ENCODE measurements around the gene CARNS1. TPM values are rescaled to one million over a fixed set of nuclear protein-coding genes. Genes with fewer than 3 reads are reported as not detected.

CARNS1 gene
- total RNA-seq, 1 experiment from 2014 or later: not detected

GRCh38 chr11:67389477-67389876 is 26.0 kb upstream of the CARNS1 start:
- peaks cover 40% of the 10 kb centered on the region for H3K36me3 Mint-ChIP-seq (ENCODE audit: insufficient read depth, unreplicated experiment)
- peaks cover 44% of the 10 kb centered on the region for H3K4me1 Mint-ChIP-seq (ENCODE audit: low read depth, unreplicated experiment)
- H3K9me3 Mint-ChIP-seq (ENCODE audit: low read depth, unreplicated experiment): no peaks in the 10 kb centered on the region
- H3K4me3 Mint-ChIP-seq (ENCODE audit: low read depth, unreplicated experiment): peak overlapping the region; percentile 30
- TF ChIP-seq, protein P1, sequence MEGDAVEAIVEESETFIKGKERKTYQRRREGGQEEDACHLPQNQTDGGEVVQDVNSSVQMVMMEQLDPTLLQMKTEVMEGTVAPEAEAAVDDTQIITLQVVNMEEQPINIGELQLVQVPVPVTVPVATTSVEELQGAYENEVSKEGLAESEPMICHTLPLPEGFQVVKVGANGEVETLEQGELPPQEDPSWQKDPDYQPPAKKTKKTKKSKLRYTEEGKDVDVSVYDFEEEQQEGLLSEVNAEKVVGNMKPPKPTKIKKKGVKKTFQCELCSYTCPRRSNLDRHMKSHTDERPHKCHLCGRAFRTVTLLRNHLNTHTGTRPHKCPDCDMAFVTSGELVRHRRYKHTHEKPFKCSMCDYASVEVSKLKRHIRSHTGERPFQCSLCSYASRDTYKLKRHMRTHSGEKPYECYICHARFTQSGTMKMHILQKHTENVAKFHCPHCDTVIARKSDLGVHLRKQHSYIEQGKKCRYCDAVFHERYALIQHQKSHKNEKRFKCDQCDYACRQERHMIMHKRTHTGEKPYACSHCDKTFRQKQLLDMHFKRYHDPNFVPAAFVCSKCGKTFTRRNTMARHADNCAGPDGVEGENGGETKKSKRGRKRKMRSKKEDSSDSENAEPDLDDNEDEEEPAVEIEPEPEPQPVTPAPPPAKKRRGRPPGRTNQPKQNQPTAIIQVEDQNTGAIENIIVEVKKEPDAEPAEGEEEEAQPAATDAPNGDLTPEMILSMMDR (IDR thresholded peaks at IDR 0.05; ENCODE audit: unreplicated experiment): peak; percentile 56
- CTCF ChIA-PET: interaction anchor here (0.7 to 1.8 kb wide), 4 partner anchors 9 to 128 kb away, joined by 3 to 4 read pairs (median 4); partner anchors contain the start of gene PPP1CA
- peak overlapping the region; percentile 25 for H3K27ac Mint-ChIP-seq (ENCODE audit: unreplicated experiment)
- no peaks in the 10 kb centered on the region for H3K27me3 Mint-ChIP-seq (ENCODE audit: unreplicated experiment)
- peak; percentile 81 for DNase-seq
- intact Hi-C loops (cut with micrococcal nuclease; ENCODE audit: unreplicated experiment): loop anchor here (10.0 kb wide), 1 partner anchor 125 kb away; the partner anchor contains the start of gene GRK2
- BruUV-seq (replicated peaks): no TSS peak

DNA sequence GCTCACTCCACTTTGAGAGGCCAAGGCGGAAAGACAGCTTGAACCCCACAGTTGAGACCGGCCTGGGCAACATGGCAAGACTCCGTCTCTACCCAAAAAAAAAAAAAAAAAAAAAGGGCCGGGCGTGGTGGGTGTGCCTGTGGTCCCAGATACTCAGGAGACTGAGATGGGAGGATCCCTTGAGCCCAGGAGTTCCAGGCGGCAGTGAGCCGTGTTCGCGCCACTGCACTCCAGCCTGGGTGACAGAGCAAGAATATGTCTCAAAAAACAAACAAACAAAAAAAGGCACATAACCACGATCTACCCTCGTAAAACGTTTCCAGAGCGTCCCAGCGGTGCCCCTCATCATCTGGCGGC is 24.6 kb upstream of the CARNS1 start:
- peak overlapping the region; percentile 91 for H3K4me3 Mint-ChIP-seq (ENCODE audit: low read depth, unreplicated experiment)
- peaks cover 32% of the 10 kb centered on the region for H3K4me1 Mint-ChIP-seq (ENCODE audit: low read depth, unreplicated experiment)
- no TSS peak for BruUV-seq (replicated peaks)
- H3K27me3 Mint-ChIP-seq (ENCODE audit: unreplicated experiment): no peaks in the 10 kb centered on the region
- DNase-seq: no peak
- TF ChIP-seq, protein P1 (IDR thresholded peaks at IDR 0.05; ENCODE audit: unreplicated experiment): no peak
- CTCF ChIA-PET: interaction anchor here (0.6 to 1.7 kb wide), 4 partner anchors 10 to 219 kb away, joined by 3 to 9 read pairs (median 6); partner anchors contain the start of genes PITPNM1, POLD4 and PPP1CA
- intact Hi-C loops (cut with micrococcal nuclease; ENCODE audit: unreplicated experiment): loop anchor here (5.0 kb wide), 1 partner anchor 39 kb away; the partner anchor contains the start of gene POLD4
- peaks cover 51% of the 10 kb centered on the region for H3K36me3 Mint-ChIP-seq (ENCODE audit: insufficient read depth, unreplicated experiment)
- H3K9me3 Mint-ChIP-seq (ENCODE audit: low read depth, unreplicated experiment): no peaks in the 10 kb centered on the region
- peak overlapping the region; percentile 73 for H3K27ac Mint-ChIP-seq (ENCODE audit: unreplicated experiment)

GRCh38 chr11:67391304-67392182 is 23.9 kb upstream of the CARNS1 start, which contains the start of gene RAD9A:
TSS of gene RAD9A (plus strand) at chr11:67391986. CDS start at chr11:67392045, 59 bp downstream.
- BruUV-seq (replicated peaks): TSS peak; percentile 70
- Mint-ChIP-seq H3K4me1 (ENCODE audit: low read depth, unreplicated experiment) (peaks cover 31% of the 10 kb centered on the region), H3K27me3 (ENCODE audit: unreplicated experiment) (no peaks in the 10 kb centered on the region), H3K9me3 (ENCODE audit: low read depth, unreplicated experiment) (no peaks in the 10 kb centered on the region), H3K36me3 (ENCODE audit: insufficient read depth, unreplicated experiment) (peaks cover 55% of the 10 kb centered on the region), H3K27ac (ENCODE audit: unreplicated experiment) (peak within 1 kb of the TSS; percentile 73), H3K4me3 (ENCODE audit: low read depth, unreplicated experiment) (peak within 1 kb of the TSS; percentile 91)
- CTCF ChIA-PET: interaction anchor here (0.8 to 1.7 kb wide), 9 partner anchors 9 to 114 kb away, joined by 3 to 9 read pairs (median 3); partner anchors contain the start of genes PITPNM1, POLD4 and PPP1CA
- TF ChIP-seq, protein P1 (IDR thresholded peaks at IDR 0.05; ENCODE audit: unreplicated experiment): no peak
- intact Hi-C loops (cut with micrococcal nuclease; ENCODE audit: unreplicated experiment): loop anchor here (5.0 kb wide), 1 partner anchor 39 kb away; the partner anchor contains the start of gene POLD4
- peak; percentile 94 for DNase-seq

DNA sequence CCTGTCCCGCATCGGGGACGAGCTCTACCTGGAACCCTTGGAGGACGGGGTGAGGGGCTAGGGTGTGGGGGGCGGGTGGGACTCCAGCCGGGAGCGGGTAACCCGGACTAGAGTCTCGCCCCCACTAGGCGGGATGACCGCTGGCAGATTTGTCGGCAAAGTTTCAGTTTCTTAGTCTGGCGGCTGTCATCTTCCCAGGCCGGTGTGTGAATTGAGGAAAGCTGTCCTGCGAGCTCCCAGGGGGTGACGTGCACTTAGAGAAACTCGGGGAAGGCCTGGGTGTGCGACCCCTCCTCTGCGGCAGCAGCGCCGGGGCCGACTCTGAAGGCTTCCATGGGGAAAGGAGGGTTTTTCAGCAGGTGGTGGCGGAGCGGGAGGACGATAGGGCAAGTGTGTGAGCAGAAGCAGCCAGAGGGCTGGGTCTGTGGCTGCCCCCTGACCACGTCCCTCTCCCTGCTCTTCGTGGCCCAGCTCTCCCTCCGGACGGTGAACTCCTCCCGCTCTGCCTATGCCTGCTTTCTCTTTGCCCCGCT is 23.2 kb upstream of the CARNS1 start:
- TF ChIP-seq, protein P1 (IDR thresholded peaks at IDR 0.05; ENCODE audit: unreplicated experiment): no peak
- no peak for DNase-seq
- Mint-ChIP-seq H3K4me3 (ENCODE audit: low read depth, unreplicated experiment) (peak overlapping the region; percentile 91), H3K27ac (ENCODE audit: unreplicated experiment) (peak overlapping the region; percentile 73), H3K9me3 (ENCODE audit: low read depth, unreplicated experiment) (no peaks in the 10 kb centered on the region), H3K27me3 (ENCODE audit: unreplicated experiment) (no peaks in the 10 kb centered on the region), H3K4me1 (ENCODE audit: low read depth, unreplicated experiment) (peaks cover 31% of the 10 kb centered on the region), H3K36me3 (ENCODE audit: insufficient read depth, unreplicated experiment) (peaks cover 61% of the 10 kb centered on the region)
- no TSS peak for BruUV-seq (replicated peaks)
- intact Hi-C loops (cut with micrococcal nuclease; ENCODE audit: unreplicated experiment): loop anchor here (5.0 kb wide), 1 partner anchor 40 kb away; the partner anchor contains the start of gene POLD4
- CTCF ChIA-PET: interaction anchor here (0.7 to 1.7 kb wide), 9 partner anchors 9 to 60 kb away, joined by 3 to 9 read pairs (median 5); partner anchors contain the start of genes CORO1B, POLD4 and PPP1CA

All from Calu3 (cell line).